Progenitor cell of endocrine pancreas (in vitro differentiated cells): ENCODE measurements around the gene SH3PXD2A. TPM values are rescaled to one million over a fixed set of nuclear protein-coding genes. Genes with fewer than 3 reads are reported as not detected.

Experiments
- DNase-seq: peaks from one replicate; pipeline ENCODE4 v3.0.0; 2021; ENCODE audit warnings: low spot score; ENCODE audit not compliant: unreplicated experiment
- H3K27ac Mint-ChIP-seq: 2 replicates; pipeline ENCODE4 v1.8.0; 2021; ENCODE audit warnings: mild to moderate bottlenecking, moderate library complexity, mixed read lengths
- H3K27me3 Mint-ChIP-seq: 2 replicates; pipeline ENCODE4 v1.8.0; 2021; ENCODE audit warnings: mixed read lengths
- H3K36me3 Mint-ChIP-seq: 2 replicates; pipeline ENCODE4 v1.8.0; 2022; ENCODE audit warnings: mixed read lengths; ENCODE audit not compliant: insufficient read depth
- H3K4me1 Mint-ChIP-seq: 2 replicates; pipeline ENCODE4 v1.8.0; 2021; ENCODE audit warnings: low read depth, mixed read lengths
- H3K4me3 Mint-ChIP-seq: 2 replicates; pipeline ENCODE4 v1.8.0; 2021; ENCODE audit warnings: low read depth, mild to moderate bottlenecking, moderate library complexity, mixed read lengths
- H3K9me3 Mint-ChIP-seq: 2 replicates; pipeline ENCODE4 v1.8.0; 2021; ENCODE audit warnings: low read depth, mixed read lengths
- CTCF ChIP-seq: fragments of 200-600 bp; sonication (generic); IDR thresholded peaks from one replicate; pipeline ENCODE4 v1.5.0; 2021; ENCODE audit warnings: antibody characterized with exemption, mild to moderate bottlenecking; ENCODE audit not compliant: unreplicated experiment
- total RNA-seq: library from RNA; stranded (reverse); gene quantifications from 2 replicates; pipeline ENCODE4 v1.2.1, GENCODE V29; 2021

Gene SH3PXD2A
- total RNA-seq, 1 donor from 2014 or later: 28.0 TPM

GRCh38 chr10:103566536-103566935 is 288.8 kb downstream of the SH3PXD2A start:
- H3K4me3 Mint-ChIP-seq: no peak overlapping the region
- TF ChIP-seq CTCF: no peak
- H3K36me3 Mint-ChIP-seq: no peaks in the 10 kb centered on the region
- no peak for DNase-seq
- H3K27ac Mint-ChIP-seq: peak overlapping the region; percentile 8
- H3K27me3 Mint-ChIP-seq: peaks cover 5% of the 10 kb centered on the region
- H3K9me3 Mint-ChIP-seq: no peaks in the 10 kb centered on the region
- H3K4me1 Mint-ChIP-seq: peaks cover 5% of the 10 kb centered on the region

GRCh38 chr10:103564776-103565520 is 290.4 kb downstream of the SH3PXD2A start:
- Mint-ChIP-seq H3K4me3 (no peak overlapping the region), H3K4me1 (peaks cover 5% of the 10 kb centered on the region), H3K9me3 (no peaks in the 10 kb centered on the region), H3K36me3 (no peaks in the 10 kb centered on the region), H3K27me3 (peaks cover 10% of the 10 kb centered on the region), H3K27ac (peak overlapping the region; percentile 66)
- peak; percentile 63 for TF ChIP-seq CTCF
- no peak for DNase-seq

- no peak for TF ChIP-seq CTCF
- Mint-ChIP-seq H3K27ac (no peak overlapping the region), H3K4me1 (peaks cover 5% of the 10 kb centered on the region), H3K4me3 (no peak overlapping the region), H3K27me3 (peaks cover 11% of the 10 kb centered on the region), H3K9me3 (no peaks in the 10 kb centered on the region), H3K36me3 (no peaks in the 10 kb centered on the region)
- DNase-seq: no peak
Measured at GRCh38 chr10:103564116-103564501, 291.3 kb downstream of the SH3PXD2A start.

- Mint-ChIP-seq H3K27me3 (peaks cover 13% of the 10 kb centered on the region), H3K36me3 (no peaks in the 10 kb centered on the region), H3K27ac (no peak overlapping the region), H3K4me1 (peaks cover 3% of the 10 kb centered on the region), H3K9me3 (no peaks in the 10 kb centered on the region), H3K4me3 (no peak overlapping the region)
- no peak for DNase-seq
- TF ChIP-seq CTCF: no peak
Measured at GRCh38 chr10:103563231-103564115, 291.9 kb downstream of the SH3PXD2A start.

GRCh38 chr10:103562383-103562782 is 293.0 kb downstream of the SH3PXD2A start:
- Mint-ChIP-seq H3K27me3 (peaks cover 20% of the 10 kb centered on the region), H3K4me1 (no peaks in the 10 kb centered on the region), H3K36me3 (no peaks in the 10 kb centered on the region), H3K9me3 (no peaks in the 10 kb centered on the region), H3K27ac (no peak overlapping the region), H3K4me3 (no peak overlapping the region)
- TF ChIP-seq CTCF: no peak
- DNase-seq: no peak
